ENCODE results near the gene ERICH6B.

ERICH6B gene

DNA sequence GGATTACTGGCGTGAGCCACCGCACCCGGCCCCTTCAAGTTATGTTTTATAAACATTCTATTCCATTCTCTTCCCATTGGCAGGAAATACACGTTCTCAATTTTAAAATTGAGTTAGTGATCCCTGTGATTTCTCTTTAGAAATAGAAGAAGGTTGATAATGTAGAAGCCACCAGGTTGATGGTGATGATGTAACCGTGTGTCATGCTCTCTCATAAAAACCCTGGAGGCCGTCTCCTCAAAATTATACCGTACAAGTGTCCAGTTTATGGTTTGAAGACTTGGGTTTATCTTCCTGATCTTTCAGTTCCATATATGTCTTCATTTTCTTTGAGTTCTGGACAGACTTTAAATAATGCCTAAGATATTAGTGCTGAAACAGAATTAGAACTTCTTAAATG is 118.6 kb downstream of the ERICH6B start:
- Histone ChIP-seq H3K9me3 (ENCODE audit: insufficient read depth, low read length) (no peaks in the 10 kb centered on the region), H3K4me1 (ENCODE audit: insufficient read depth, insufficient read length) (no peaks in the 10 kb centered on the region), H3K9ac (ENCODE audit: insufficient read length, low read depth) (no peak overlapping the region), H3K27me3 (ENCODE audit: insufficient read depth, insufficient read length) (no peaks in the 10 kb centered on the region), H3K4me3 (ENCODE audit: insufficient read length, low read depth) (no peak overlapping the region), H3K36me3 (ENCODE audit: insufficient read depth, insufficient read length, low read length) (peaks cover 43% of the 10 kb centered on the region)
- no peak for DNase-seq (ENCODE audit: low read depth, low spot score)
- no peak for TF ChIP-seq YY1 (IDR thresholded peaks at IDR 0.05; ENCODE audit: insufficient read depth, insufficient read length)
- no peak for TF ChIP-seq ZNF274 (IDR thresholded peaks at IDR 0.05; ENCODE audit: low read depth, low read length)
- no peak for TF ChIP-seq SUZ12 (IDR thresholded peaks at IDR 0.05; ENCODE audit: extremely low read depth, insufficient read depth, insufficient read length)

GRCh38 chr13:45492538-45492937 is 123.0 kb downstream of the ERICH6B start:
- H3K27me3 ChIP-seq (ENCODE audit: insufficient read depth, insufficient read length): no peaks in the 10 kb centered on the region
- H3K9me3 ChIP-seq (ENCODE audit: insufficient read depth, low read length): no peaks in the 10 kb centered on the region
- H3K36me3 ChIP-seq (ENCODE audit: insufficient read depth, insufficient read length, low read length): peaks cover 37% of the 10 kb centered on the region
- DNase-seq (ENCODE audit: low read depth, low spot score): no peak
- TF ChIP-seq ZNF274 (IDR thresholded peaks at IDR 0.05; ENCODE audit: low read depth, low read length): no peak
- TF ChIP-seq SUZ12 (IDR thresholded peaks at IDR 0.05; ENCODE audit: extremely low read depth, insufficient read depth, insufficient read length): no peak
- no peak for TF ChIP-seq YY1 (IDR thresholded peaks at IDR 0.05; ENCODE audit: insufficient read depth, insufficient read length)
- H3K9ac ChIP-seq (ENCODE audit: insufficient read length, low read depth): no peak overlapping the region
- H3K4me1 ChIP-seq (ENCODE audit: insufficient read depth, insufficient read length): no peaks in the 10 kb centered on the region
- H3K4me3 ChIP-seq (ENCODE audit: insufficient read length, low read depth): no peak overlapping the region
